Brain microvascular endothelial cell (primary cell): ENCODE results near the gene MYRF.

Source experiments
- DNase-seq: peaks from one replicate; pipeline ENCODE4 v3.0.0-alpha.2; 2020
- H3K27ac ChIP-seq: fragments of 250-450 bp; sonication (Bioruptor Pico); 2 replicates; pipeline ENCODE4 v1.5.1; 2020; ENCODE audit warnings: mild to moderate bottlenecking, moderate library complexity
- H3K27me3 ChIP-seq: fragments of 250-450 bp; sonication (Bioruptor Pico); replicated peaks from 2 replicates; pipeline ENCODE4 v1.5.1; 2020; ENCODE audit warnings: mild to moderate bottlenecking
- H3K36me3 ChIP-seq: fragments of 250-450 bp; sonication (Bioruptor Pico); replicated peaks from 2 replicates; pipeline ENCODE4 v1.5.1; 2020; ENCODE audit warnings: mild to moderate bottlenecking
- H3K4me3 ChIP-seq: 2 replicates; pipeline ENCODE4 v1.5.1; 2011; ENCODE audit warnings: low read depth, mild to moderate bottlenecking, control low read depth, low read length, moderate library complexity
- in situ Hi-C: cut with HindIII; loops from 2 replicates; pipeline ENCODE4 v1.10.0; 2017; ENCODE audit warnings: low sequenced_read_pairs, low pct_ligation_motif_present
- TF ChIP-seq, protein P1 (sequence below): IDR thresholded peaks from 2 replicates; pipeline ENCODE4 v1.5.1; 2011; ENCODE audit warnings: low read depth, mild to moderate bottlenecking, moderate library complexity, low read length, control low read depth, inconsistent platforms; ENCODE audit errors: missing control alignments

MYRF gene

DNA sequence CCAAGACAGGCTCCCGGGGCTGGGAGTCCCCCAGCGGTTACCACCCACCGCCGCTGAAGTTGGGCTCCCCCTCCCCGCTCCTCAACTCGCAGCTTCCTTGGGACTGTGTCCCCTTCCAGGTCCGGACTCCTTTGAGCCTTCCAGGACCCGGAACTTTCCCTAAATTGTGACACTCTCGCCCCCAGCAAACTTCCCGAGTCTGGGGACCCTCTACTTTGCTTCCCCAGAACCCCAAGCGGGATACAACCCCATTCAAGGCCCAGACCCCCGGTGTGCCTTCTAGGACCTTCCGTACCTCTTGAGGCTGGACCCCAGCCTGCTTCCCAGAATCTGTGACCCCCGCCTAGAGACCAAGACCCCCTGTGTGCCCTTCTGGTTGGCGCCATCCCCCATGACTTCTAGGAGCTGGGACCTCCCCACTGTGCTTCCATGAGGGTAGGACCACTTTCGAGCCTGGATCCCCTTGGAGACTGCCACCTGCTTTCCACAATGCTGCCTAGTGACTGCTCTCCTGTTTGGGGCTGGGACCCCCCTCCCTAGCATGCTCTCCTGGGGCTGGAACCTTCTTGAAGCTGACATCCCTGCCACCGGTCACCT lies 587 bp downstream of the MYRF start:
- DNase-seq, result no peak
- Histone ChIP-seq H3K36me3 (no peaks in the 10 kb centered on the region), H3K27me3 (no peaks in the 10 kb centered on the region), H3K4me3 (peak overlapping the region; percentile 67), H3K27ac (no peak overlapping the region)
- in situ Hi-C loops, result no loop called here
- TF ChIP-seq, protein P1, sequence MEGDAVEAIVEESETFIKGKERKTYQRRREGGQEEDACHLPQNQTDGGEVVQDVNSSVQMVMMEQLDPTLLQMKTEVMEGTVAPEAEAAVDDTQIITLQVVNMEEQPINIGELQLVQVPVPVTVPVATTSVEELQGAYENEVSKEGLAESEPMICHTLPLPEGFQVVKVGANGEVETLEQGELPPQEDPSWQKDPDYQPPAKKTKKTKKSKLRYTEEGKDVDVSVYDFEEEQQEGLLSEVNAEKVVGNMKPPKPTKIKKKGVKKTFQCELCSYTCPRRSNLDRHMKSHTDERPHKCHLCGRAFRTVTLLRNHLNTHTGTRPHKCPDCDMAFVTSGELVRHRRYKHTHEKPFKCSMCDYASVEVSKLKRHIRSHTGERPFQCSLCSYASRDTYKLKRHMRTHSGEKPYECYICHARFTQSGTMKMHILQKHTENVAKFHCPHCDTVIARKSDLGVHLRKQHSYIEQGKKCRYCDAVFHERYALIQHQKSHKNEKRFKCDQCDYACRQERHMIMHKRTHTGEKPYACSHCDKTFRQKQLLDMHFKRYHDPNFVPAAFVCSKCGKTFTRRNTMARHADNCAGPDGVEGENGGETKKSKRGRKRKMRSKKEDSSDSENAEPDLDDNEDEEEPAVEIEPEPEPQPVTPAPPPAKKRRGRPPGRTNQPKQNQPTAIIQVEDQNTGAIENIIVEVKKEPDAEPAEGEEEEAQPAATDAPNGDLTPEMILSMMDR, result no peak

DNA sequence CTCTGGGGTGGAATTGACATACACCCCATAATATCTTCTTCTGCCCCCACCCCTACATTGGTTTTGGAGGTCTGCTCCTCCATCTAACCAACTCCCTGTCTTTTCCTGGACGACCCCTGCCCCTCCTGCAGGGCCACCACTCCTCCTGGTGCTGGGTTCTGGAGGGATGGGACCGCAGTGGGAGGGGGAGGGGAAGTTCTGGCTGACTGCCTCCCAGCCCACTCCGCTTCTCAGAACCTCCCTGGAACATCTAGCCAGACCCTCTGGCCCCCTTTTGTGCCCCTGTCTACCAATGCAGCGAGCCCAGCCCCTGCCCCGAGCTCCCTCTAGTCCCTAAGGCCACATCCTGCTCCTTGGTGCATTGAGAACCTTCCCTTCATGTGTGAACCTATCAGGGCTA lies 1.2 kb downstream of the MYRF start:
- Histone ChIP-seq H3K27ac (no peak overlapping the region), H3K4me3 (peak overlapping the region; percentile 67), H3K36me3 (no peaks in the 10 kb centered on the region), H3K27me3 (no peaks in the 10 kb centered on the region)
- TF ChIP-seq, protein P1, result no peak
- in situ Hi-C loops, result no loop called here
- DNase-seq, result no peak

DNA sequence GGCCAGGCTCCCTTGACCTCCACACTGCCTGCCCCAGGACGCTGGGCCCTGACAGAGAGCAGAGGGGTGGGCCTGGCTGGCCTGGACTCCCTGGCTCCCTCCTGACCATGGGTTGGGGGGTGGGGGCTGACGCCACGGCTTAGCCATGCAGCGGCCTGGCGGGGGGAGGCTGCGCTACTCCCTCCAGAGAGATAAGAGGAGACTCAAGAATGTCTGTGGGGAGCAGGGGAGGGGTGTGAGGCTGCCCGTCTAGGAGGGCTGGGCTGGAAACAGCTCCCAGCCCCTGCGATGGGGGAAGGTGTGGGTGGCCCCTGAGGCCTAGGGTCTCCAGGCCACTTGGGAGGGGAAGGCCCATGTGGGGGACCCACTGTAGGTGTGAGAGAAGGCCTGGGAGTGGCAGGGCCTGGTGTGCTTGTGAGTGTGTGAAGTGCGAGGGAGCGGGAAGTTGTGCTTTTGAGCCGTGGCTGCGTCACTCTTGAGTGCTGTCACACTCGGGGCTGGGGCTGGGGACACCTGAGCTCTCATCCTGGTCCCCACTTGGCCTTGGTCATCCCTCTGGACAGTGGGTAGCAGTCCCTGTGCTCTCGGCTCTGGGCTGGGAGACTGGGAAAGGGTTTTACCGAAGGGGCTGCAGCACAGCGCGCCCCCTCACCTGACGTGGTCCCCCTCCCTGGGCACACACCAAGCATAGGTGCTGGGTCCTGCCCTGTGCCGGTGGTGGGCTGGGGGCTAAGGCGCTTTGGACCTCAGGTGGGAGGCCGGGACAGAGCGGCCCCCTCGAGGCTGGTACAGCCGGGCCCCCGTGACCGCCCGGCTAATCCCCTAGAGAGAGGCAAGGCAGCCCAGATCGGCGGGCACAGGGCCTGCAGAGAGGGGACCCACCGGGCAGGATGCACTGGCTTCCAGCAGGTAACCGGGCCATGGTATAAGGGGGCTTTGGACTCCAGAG lies 2.4 kb downstream of the MYRF start:
- Histone ChIP-seq H3K27me3 (no peaks in the 10 kb centered on the region), H3K4me3 (peak overlapping the region; percentile 15), H3K36me3 (no peaks in the 10 kb centered on the region), H3K27ac (peak overlapping the region; percentile 30)
- TF ChIP-seq, protein P1, result no peak
- in situ Hi-C loops, result no loop called here
- peak; percentile 75 for DNase-seq

DNA sequence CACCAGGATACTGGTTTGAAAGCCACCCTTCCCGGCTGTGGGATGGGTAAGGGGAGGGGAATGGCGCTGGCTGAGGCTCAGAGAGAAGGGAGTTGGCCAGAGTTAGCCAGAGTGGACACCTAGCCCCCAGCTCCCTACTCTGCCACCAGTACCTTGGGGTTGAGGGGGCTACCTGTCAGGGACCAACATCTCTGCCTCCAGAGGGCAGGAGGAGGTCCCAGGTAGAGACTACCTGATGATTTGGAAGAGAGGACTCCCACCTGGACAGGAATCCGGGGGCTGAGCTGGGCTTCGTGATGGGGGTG lies 3.7 kb downstream of the MYRF start:
- Histone ChIP-seq H3K27me3 (no peaks in the 10 kb centered on the region), H3K4me3 (no peak overlapping the region), H3K36me3 (no peaks in the 10 kb centered on the region), H3K27ac (peak overlapping the region; percentile 55)
- in situ Hi-C loops, result no loop called here
- DNase-seq, result no peak
- TF ChIP-seq, protein P1, result no peak

DNA sequence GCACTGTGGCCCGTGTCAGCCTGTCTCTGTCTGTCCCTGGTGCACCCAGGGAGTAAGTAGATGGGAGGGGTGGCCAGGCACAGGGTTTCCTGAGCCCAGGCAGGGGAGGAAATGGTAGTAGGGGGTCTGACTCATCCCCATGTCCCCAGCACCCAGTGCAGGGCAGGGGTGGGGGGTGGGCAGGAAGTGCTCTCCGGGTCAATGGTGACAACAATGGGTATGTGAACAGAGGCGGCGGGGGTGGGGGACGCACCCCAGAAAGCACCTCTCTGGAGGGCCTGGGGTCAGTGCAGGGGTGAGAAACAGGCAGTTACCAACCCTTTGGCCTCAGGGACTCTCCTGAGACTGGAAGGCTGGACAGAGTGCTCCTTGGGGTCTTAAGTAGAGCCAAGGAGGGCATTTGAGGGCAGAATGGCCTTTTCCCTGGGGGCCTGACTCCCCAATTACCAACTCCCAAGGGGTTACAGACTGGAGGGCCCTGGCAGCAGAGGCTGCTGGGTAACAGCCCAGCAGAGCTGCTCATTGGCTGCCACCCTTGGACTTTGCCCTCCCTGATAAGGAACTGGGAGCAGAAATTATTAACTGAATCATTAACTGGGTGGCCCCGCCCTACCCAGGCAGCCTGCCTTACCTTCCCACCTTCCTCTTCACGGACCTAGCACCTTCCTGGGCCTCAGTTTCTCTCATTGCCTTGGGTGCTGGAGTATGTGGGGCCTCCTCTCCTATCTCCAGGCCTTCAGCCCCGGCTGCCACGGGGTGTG lies 4.2 kb downstream of the MYRF start:
- Histone ChIP-seq H3K36me3 (no peaks in the 10 kb centered on the region), H3K27me3 (no peaks in the 10 kb centered on the region), H3K4me3 (no peak overlapping the region), H3K27ac (peak overlapping the region; percentile 64)
- DNase-seq, result peak; percentile 48
- in situ Hi-C loops, result no loop called here
- TF ChIP-seq, protein P1, result no peak
